Hindlimb muscle (tissue), 1 donor: ENCODE results near the gene RNF224. TPM values are rescaled to one million over a fixed set of nuclear protein-coding genes. Genes with fewer than 3 reads are reported as not detected.
A peak's percentile ranks its signal among the peaks of the same experiment; 100 is the strongest.

Source experiments
- DNase-seq: peaks from one replicate; pipeline ENCODE4 v3.0.0-alpha.2; 2013
- polyA plus RNA-seq: library from polyadenylated mRNA; unstranded; fragments of 120-200 nt; gene quantifications from one replicate; pipeline ENCODE4 v1.2.1, GENCODE V29; 2013; ENCODE audit not compliant: insufficient read length

Gene RNF224
- 2.1 TPM for polyA plus RNA-seq

DNA sequence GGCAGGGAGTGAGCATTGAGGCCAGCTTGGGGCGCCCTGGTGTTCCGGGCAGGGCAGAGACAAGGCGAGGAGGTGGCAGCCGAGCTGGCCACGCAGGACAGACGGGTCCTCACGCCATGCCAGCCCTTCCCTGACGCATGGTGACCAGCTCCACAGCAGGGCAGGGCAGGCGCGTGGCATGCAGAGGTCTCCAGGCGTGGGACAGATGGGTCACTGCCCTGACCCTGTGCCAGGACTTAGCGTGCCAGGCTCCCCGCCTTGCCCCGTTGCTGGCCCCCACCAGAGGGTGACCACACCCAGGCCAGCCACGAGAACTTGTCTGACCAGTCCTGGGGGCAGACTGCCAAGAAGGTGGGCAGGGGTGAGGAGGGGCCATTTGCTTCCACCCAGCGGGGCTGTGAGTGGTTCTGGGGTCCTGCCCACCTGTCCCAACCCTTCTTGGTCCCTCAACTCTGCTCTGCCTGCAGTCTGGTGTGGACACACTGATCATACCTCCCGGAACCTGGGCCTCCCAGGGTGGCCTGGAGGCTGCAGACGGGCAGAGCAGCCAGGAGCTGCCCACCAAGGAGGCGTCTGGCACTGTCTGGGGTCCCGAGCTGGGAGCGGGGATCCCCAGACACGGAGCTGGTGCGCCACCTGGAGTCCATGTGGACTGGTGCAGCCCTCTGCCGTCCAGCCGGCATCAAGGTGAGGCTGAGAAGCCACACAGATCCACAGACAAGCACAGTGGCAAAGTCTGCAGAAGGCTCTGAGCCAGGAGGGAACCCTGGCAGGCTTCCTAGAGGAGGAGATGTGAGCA lies at the start of gene RNF224:
Gene RNF224 (plus strand): TSS at position 449 of the 799 bp plus-strand sequence. CDS start 834 bp downstream, outside the sequence.
- peak; percentile 64 for DNase-seq

- no peak for DNase-seq
Observed at GRCh38 chr9:137178201-137178938, 48.9 kb upstream of the RNF224 start.

- no peak for DNase-seq
Observed at GRCh38 chr9:137178939-137179630, 48.2 kb upstream of the RNF224 start.

DNA sequence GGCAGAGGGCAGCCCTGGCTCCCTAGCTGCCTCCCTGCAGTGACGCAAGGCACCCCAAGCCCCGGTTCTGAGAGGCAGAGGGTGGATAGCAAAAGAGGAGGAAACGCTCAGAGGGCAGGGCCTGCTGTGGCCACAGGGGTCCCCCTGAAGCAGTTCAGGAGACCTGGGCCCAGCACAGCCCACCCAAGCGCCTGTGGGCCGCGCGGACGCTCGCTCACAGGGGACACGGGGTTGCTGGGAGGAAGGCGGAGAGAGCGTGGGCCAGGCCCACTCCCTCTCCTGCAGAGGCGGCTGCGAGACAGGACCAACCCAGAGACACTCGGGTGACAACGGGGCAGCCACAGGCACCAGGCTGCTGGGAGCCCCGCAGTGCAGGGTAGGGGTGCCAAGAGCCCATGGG lies 47.5 kb upstream of the RNF224 start:
- DNase-seq: no peak

- DNase-seq: no peak
Observed at GRCh38 chr9:137180491-137180890, 46.8 kb upstream of the RNF224 start.

DNA sequence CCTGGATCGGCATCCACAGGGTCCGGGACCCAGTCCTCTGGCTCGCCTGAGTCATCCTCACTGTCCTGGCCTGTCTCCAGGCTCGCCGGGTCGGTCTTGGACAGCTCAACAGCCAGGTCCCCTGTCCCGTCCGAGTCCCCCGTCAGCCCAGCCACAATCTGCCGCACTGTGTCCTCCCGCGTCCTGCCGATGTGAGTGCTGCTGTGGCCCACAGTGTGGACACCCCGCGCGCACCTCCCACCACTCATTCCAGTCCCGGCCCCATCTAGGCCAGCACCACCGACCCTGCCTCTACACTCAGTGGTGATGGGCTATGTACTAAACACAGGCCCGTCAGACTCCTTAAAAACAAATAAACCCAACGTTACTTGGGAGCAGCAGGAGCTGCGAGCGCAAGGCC lies 45.6 kb upstream of the RNF224 start:
- DNase-seq: no peak

DNA sequence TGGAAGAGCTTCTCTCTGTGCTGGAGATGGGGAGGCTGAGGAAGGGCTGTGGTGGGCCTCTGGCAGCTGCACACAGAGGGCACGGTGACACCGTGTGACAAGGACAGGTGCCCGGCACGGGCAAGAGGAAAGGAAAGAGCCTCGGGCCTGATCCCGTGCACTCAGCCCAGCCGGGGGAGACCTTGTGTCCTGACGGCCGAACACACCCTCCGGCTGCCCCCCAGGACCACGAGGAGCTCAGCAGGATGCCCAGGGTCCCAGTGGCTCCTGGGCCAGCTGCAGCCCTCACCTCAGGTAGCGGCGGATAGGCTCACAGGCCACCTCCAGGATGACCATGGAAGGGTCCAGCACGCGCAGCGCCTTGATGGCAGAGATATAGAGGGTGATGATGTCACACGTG lies 44.5 kb upstream of the RNF224 start:
- no peak for DNase-seq

DNA sequence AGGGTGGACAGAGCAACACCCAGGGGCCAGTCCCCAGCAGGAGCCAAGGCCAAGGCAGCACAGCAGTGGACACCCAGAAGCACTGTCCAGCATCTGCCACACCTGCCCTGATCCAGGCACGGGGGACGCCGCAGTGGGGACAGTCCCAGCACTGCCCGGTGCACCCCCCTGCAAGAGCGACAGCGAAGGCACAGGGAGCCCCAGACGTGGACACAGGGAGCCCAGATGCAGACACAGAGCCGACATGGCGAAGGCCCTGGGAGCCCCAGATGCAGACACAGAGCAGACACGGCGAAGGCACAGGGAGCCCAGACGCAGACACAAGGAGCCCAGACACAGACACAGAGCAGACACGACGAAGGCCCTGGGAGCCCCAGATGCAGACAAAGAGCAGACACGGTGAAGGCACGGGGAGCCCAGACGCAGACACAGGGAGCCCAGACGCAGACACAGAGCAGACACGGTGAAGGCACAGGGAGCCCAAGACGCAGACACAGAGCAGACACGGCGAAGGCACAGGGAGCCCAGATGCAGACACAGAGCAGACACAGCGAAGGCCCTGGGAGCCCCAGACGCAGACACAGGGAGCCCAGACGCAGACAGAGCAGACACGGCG lies 43.2 kb upstream of the RNF224 start:
- no peak for DNase-seq

- no peak for DNase-seq
Observed at GRCh38 chr9:137184881-137185660, 42.2 kb upstream of the RNF224 start.

GRCh38 chr9:137185921-137186320 lies 41.4 kb upstream of the RNF224 start:
- no peak for DNase-seq

DNA sequence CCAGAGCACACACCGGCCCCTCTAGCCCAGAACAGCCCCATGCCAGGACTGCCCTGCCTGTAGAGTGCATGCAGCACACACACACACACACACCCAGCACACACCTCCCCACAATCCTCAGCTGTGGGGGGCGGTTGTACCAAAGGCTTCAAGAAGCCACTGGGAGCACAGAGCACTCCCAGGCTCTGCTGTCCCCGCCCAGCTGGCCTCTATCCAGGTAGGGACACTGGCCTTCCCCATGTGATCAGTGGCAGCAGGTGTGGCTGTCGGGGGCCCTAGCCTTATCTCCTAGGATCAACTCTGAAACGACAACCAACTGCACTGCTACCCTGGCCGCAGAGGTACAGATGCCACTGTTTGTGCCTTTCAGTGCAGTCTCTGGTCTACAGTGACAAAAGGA lies 40.9 kb upstream of the RNF224 start:
- no peak for DNase-seq

GRCh38 chr9:137187386-137187785 lies 39.9 kb upstream of the RNF224 start:
- no peak for DNase-seq

- no peak for DNase-seq
Observed at GRCh38 chr9:137188086-137188489, 39.2 kb upstream of the RNF224 start.

DNA sequence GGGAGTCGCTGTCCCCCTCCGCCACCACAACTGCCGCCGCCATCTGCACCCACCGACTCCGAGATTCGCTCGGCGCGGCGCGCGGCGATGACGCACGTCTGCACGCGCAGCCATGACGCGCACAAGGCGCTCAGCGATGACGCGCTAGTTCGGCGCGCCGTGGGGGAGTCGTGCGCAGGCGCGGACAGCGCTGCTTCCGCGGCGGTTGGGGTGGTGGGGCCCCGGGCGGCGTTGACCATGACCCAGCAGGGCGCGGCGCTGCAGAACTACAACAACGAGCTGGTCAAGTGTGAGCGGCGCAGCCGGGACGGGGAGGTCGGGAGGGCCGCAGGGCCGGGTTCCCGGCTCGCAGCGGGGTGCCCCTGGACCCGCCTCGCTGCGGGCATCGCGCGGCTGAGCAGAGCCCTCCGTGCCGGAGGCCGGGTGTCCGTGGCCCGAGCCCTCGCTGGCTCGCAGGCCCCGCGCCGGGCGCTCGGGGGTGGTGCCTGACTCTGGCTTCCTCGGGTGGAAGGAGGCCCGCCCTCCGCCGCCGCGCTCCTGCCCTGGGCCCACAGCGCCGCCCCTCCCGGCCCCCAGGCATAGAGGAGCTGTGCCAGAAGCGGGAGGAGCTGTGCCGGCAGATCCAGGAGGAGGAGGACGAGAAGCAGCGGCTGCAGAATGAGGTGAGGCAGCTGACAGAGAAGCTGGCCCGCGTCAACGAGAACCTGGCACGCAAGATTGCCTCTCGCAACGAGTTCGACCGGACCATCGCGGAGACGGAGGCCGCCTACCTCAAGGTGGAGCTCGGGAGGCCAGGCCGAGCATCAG lies 38.6 kb upstream of the RNF224 start, which contains the start of the genes ANAPC2 and SSNA1:
Gene ANAPC2 (minus strand): TSS at position 71 of the 807 bp plus-strand sequence. CDS start 28 bp downstream, at position 43.
Gene SSNA1 (plus strand): TSS at position 187 of the 807 bp plus-strand sequence. CDS start 51 bp downstream, at position 238.
- DNase-seq: peak; percentile 99

DNA sequence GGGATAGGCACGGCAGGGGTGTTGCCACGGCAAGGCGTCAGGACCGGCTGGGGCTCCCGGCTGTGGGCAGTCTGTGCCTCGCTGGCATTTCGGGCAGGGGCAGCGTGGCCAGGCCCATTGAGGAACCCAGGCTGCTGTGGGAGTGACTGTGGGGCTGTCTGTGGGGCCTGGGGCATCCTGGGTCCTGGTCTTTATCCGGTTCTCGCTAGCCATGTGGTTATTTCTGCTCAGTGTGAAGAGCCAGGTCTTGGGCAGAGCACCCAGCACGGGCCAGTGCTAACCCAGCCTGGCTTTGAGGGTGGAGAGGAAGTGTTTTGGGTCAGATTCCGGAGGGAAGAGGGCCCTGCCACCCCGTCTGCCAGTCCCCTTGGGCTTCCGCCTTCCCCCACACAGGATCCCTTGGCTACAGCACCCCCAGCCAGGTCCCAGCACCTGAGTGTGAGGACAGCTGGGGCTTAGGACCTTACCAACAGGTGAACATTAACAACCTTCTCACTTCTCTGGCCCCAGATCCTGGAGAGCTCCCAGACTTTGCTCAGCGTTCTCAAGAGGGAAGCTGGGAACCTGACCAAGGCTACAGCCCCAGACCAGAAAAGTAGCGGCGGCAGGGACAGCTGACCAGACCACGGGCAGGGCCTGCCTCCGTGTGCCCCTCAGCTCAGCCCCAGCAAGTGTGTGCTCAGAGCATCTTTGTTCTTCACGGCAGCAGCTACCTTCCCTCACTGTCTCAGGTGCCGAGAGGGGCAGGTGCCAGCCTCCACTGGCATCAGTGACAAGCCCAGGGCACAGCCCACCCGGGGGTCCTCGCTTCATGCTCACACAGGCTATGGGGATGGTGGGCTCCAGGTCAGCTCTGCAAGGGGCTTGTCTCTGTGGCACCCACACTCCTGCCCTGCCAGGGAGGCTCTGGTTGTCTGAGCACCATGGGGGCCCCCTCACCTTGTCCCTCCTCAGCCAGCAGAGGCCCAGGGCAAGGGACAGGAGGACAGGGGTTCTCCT lies 37.7 kb upstream of the RNF224 start:
- DNase-seq: no peak

GRCh38 chr9:137190315-137190856 lies 36.9 kb upstream of the RNF224 start:
- DNase-seq: no peak

GRCh38 chr9:137191245-137191644 lies 36.1 kb upstream of the RNF224 start:
- no peak for DNase-seq

- no peak for DNase-seq
Observed at GRCh38 chr9:137191691-137192447, 35.4 kb upstream of the RNF224 start.

DNA sequence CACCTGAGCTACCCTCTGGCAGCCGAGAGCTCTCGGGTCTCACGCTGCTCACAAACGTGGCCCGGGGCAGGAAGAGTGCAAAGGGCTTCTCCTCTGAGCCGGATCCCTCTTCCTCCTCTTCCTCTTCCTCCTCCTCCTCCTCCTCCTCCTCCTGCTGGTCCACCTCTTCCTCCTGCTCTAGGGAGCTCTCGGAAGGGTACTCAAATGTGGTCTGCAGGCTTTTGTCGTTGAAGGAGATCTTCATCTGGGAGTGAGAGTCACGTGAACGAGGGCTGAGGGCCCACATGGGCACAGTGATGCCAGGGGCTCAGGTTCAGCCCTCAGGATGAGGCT lies 34.9 kb upstream of the RNF224 start:
- DNase-seq: no peak
